GM10248 (cell line): Measurements from ENCODE around the gene PSTK.

Experiments
- CTCF ChIA-PET: fragments of 300-600 bp; sonication (Branson Sonifier 250); formaldehyde crosslinking; extraction: SDS; loops from one replicate; lab custom pipeline; 2021; ENCODE audit warnings: antibody characterized with exemption; lab: Yijun Ruan, JAX
- POLR2A ChIA-PET: fragments of 350-650 bp; sonication (Branson Sonifier 250); formaldehyde crosslinking; extraction: SDS; loops from one replicate; lab custom pipeline; 2020; ENCODE audit warnings: antibody characterized with exemption; lab: Yijun Ruan, JAX
- DNase-seq: peaks from one replicate; pipeline ENCODE4 v3.0.0; 2012; ENCODE audit errors: extremely low spot score
- TF ChIP-seq, protein P1 (sequence below): IDR thresholded peaks from 2 replicates; pipeline ENCODE4 v1.5.1; 2012; ENCODE audit warnings: mild to moderate bottlenecking, low read depth; ENCODE audit errors: extremely low read depth, missing control alignments, control extremely low read depth

The PSTK gene

DNA sequence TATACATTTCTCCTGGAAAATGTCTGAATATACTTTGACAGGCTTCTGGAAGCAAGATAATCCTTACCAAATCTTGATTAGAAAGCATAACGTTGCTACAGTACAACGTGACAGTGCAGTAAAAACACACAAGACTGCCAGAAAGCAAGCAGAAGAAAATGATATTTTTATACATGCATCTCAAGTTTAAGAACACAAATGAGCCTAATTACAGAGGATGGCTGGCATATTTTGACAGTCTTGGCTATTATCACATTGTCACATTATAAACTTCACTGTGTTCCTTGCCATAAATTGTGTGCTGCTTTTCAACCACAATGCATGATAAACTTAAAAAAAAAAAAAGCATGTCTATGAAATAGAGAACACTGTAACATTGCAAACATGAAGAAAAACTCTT, 24.1 kb downstream of the PSTK start:
- ChIA-PET POLR2A (no interaction called here), CTCF (interaction anchor here (10.4 kb wide), 1 partner anchor 22 kb away, joined by 84 read pairs; the partner anchor contains the start of gene PSTK)
- TF ChIP-seq, protein P1, sequence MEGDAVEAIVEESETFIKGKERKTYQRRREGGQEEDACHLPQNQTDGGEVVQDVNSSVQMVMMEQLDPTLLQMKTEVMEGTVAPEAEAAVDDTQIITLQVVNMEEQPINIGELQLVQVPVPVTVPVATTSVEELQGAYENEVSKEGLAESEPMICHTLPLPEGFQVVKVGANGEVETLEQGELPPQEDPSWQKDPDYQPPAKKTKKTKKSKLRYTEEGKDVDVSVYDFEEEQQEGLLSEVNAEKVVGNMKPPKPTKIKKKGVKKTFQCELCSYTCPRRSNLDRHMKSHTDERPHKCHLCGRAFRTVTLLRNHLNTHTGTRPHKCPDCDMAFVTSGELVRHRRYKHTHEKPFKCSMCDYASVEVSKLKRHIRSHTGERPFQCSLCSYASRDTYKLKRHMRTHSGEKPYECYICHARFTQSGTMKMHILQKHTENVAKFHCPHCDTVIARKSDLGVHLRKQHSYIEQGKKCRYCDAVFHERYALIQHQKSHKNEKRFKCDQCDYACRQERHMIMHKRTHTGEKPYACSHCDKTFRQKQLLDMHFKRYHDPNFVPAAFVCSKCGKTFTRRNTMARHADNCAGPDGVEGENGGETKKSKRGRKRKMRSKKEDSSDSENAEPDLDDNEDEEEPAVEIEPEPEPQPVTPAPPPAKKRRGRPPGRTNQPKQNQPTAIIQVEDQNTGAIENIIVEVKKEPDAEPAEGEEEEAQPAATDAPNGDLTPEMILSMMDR: no peak
- DNase-seq: no peak

DNA sequence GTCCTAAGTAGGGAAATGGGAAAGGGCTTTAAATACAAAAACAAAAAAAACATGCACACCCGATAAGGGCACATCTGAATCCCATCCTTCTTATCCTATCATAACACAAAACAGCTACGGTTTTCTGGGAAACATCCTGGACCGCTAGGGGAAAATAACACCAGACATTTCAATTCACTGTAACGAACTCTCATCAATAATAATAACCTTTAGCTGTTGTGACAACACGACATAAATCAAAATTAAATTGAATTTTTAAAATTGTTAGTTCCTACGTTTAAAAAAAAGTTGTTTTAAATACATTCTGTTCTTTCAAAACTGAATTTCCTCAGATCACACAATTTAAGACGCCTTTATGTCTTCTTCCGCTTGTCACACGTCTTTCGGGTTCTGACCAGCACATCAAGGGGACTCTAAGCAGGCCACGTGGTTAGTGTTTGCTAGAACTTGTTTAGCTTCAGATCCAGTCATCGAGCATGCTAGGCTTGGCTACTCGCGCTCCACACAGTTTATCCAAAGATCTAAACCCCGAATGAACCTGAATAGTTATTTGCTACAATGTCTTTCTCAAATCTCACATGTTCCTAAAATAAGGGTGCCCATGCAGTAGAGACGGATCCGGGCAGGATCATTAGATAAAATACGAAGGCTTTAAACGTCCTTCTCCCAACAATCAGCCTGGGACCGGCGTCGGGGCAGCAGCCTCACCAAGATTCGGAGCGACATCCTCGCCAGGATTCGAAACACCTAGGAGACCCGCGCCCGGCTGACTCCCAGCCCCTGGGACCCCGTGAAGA, 27.6 kb downstream of the PSTK start:
- TF ChIP-seq, protein P1: no peak
- DNase-seq: peak; percentile 61
- ChIA-PET POLR2A (interaction anchor here (0.6 to 1.6 kb wide), 4 partner anchors 12 to 127 kb away, joined by 3 to 8 read pairs (median 3); partner anchors contain the start of gene PSTK), CTCF (interaction anchor here (1.2 to 10.4 kb wide), 3 partner anchors 13 to 50 kb away, joined by 3 to 84 read pairs (median 4); partner anchors contain the start of gene PSTK)

DNA sequence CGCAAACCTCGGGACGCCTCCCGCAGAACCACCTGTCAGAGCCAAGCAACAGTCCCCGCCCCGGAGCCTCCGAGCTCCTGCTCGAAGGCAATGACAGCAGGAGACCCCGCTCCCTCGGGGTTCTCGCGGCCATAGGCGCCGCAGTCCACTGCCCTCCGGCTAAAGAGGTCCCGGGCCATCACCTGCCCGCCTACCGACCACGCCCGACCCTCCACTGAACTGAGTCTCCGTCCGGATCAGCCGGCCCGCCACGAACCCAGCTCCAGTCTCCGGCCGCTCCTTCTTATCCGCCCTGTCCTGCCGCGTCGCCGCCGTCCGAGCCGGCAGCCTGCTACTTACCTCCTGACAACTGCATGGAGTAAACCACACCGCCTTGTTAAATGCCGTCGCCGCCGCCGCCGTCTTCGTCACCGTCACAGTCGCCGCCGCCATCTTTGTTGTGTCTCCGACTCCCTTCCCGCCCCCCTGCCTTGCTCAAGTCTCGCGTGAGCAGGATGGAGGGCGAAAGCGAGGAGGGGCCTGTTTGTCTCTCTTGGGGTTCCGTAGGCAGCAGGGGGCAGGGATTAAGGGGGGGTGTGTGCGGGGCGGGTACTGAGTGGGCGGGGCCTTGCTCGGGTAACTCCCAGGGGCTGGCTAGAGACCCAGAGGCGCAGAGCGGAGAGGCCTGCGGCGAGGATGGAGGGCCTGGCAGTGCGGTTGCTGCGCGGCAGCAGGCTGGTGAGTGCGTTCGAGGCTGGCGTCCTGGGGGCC, 28.3 kb downstream of the PSTK start, which contains the start of the genes ACADSB and IKZF5:
ACADSB (plus strand) TSS at position 652 of the 750 bp plus-strand sequence; CDS start at position 676, 24 bp downstream.
IKZF5 (minus strand) TSS at position 441 of the 750 bp plus-strand sequence. CDS start 10,170 bp downstream, outside the sequence.
- ChIA-PET CTCF (interaction anchor here (0.8 to 10.4 kb wide), 4 partner anchors 14 to 51 kb away, joined by 3 to 84 read pairs (median 4); partner anchors contain the start of gene PSTK), POLR2A (interaction anchor here (1.3 to 1.6 kb wide), 2 partner anchors 28 to 37 kb away, joined by 3 to 8 read pairs; partner anchors contain the start of gene PSTK)
- DNase-seq: peak; percentile 100
- TF ChIP-seq, protein P1: no peak

DNA sequence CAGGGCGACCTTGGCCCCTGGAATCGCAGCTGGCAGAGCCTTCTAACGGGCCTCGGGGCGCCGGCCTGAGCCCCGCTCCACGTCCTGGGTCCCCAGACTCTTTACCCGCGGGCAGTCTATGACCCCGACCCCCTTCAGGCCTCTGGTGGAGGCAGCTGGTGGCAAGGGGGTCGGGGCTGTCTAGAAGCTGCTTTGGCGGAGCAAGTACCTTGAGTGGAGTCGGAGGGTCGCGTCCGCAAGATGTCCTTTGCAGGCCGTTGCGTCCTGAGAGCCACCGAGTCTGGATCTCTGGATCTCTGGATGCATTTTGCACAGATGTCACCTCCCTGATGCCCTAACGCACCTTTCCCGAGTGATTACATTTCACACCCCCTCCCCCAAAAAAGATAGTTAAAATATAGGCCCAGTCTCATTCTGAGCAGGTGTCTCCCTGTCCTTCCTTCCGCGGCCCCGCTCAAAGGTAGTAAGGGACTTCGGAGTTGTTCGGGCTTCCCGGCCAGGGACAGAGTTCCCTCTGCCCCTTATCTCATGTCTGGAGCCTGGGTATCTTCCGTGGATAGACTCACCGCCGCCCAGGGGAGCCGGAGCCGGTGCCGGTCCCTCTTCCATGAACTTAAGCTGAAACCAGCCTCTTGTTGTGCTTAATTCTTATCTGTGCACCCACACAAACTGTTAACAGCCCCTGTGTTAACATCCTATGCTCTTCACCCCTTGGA, 29.1 kb downstream of the PSTK start:
- peak; percentile 31 for DNase-seq
- CTCF ChIA-PET: interaction anchor here (0.8 to 10.4 kb wide), 4 partner anchors 12 to 551 kb away, joined by 3 to 84 read pairs (median 8); partner anchors contain the start of gene PSTK
- POLR2A ChIA-PET: interaction anchor here (1.6 kb wide), 1 partner anchor 29 kb away, joined by 8 read pairs; the partner anchor contains the start of gene PSTK
- TF ChIP-seq, protein P1: no peak

DNA sequence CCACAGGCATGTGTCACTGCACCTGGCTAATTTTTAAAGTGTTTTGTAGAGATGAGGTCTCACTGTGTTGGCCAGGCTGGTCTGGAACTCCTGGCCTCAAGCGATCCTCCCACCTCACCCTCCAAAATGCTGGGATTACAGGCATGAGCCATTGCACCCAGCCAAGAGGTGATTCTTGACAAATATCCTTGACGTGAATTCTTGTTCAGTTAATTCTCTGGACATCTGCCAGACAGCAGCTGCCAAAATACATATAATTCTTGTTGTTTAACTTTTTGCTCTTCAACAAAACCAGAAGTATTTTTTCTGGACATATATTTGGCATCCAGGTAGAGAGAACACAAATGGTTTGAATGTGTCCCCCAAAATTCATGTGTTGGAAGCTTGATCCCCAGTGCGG, 31.8 kb downstream of the PSTK start:
- TF ChIP-seq, protein P1: no peak
- ChIA-PET CTCF (interaction anchor here (1.3 to 2.5 kb wide), 3 partner anchors 11 to 547 kb away, joined by 3 to 16 read pairs (median 3); no protein-coding TSS in a partner anchor), POLR2A (no interaction called here)
- DNase-seq: no peak
